Transverse colon (tissue), 4 donors: ENCODE results near the gene PIM2. TPM values are rescaled to one million over a fixed set of nuclear protein-coding genes. Genes with fewer than 3 reads are reported as not detected.

Experiments used
- DNase-seq: peaks from one replicate; pipeline ENCODE4 v3.0.0-alpha.2; 2019
- H3K27ac ChIP-seq, 4 donors: fragments of 200-600 bp; sonication (generic); 2 replicates each; pipeline ENCODE4 v1.5.1; 2016 to 2018; ENCODE audit warnings: inconsistent platforms in 4 of 4
- H3K27me3 ChIP-seq: fragments of 200-600 bp; sonication (generic); 2 replicates; pipeline ENCODE4 v1.5.1; 2017; ENCODE audit warnings: inconsistent platforms
- H3K36me3 ChIP-seq, 4 donors: fragments of 200-600 bp; sonication (generic); 2 replicates each; pipeline ENCODE4 v1.5.1; 2017 to 2019; ENCODE audit warnings: inconsistent platforms in 4 of 4
- H3K4me1 ChIP-seq, 4 donors: fragments of 200-600 bp; sonication (generic); 2 replicates each; pipeline ENCODE4 v1.5.1; 2017 to 2020; ENCODE audit warnings: inconsistent platforms in 4 of 4
- H3K4me3 ChIP-seq, 4 donors: fragments of 200-600 bp; sonication (generic); 1 replicate in 1 of 4; 2 replicates in 3 of 4; pipeline versions ENCODE4 v1.5.1 to v1.6.1; 2017 to 2019; ENCODE audit warnings: inconsistent platforms in 4 of 4
- H3K9me3 ChIP-seq, 2 donors: fragments of 200-600 bp; sonication (generic); 2 replicates each; pipeline ENCODE4 v1.5.1; 2017 to 2019; ENCODE audit warnings: inconsistent platforms in 2 of 2
- CTCF ChIP-seq, 5 experiments: fragments of 200-600 bp in 3 of 5; fragments of 450-650 bp in 2 of 5; sonication (generic) in 3 of 5; IDR thresholded peaks; 1 replicate in 2 of 5; 2 replicates in 3 of 5; pipeline ENCODE4 v1.5.1; 2016 to 2017; ENCODE audit warnings: antibody characterized with exemption in 5 of 5, inconsistent platforms in 3 of 5, mild to moderate bottlenecking in 2 of 5, moderate library complexity in 1 of 5
- EP300 ChIP-seq: sonication (generic); formaldehyde crosslinking; IDR thresholded peaks from one replicate; pipeline ENCODE4 v1.6.1; 2017; ENCODE audit warnings: antibody characterized with exemption, low read depth
- POLR2A ChIP-seq: fragments of 450-650 bp; IDR thresholded peaks from one replicate; pipeline ENCODE4 v1.6.1; 2016; ENCODE audit warnings: antibody characterized with exemption, mild to moderate bottlenecking, moderate library complexity
- POLR2AphosphoS5 ChIP-seq, 3 donors: sonication (generic); formaldehyde crosslinking; IDR thresholded peaks; one replicate each; pipeline ENCODE4 v1.6.1; 2016; ENCODE audit warnings: antibody characterized with exemption in 3 of 3
- WGBS, 2 donors: methylation state at CpG; one replicate each; pipeline ENCODE4 v1.1.5; 2018; ENCODE audit warnings: low coverage in 1 of 2; 5-methylcytosine and 5-hydroxymethylcytosine counted together
- in situ Hi-C, 4 donors: fragments of 200-750 bp; cut with MboI; loops; one replicate each; pipeline versions ENCODE4 v1.15.0 to v1.15.1; 2017; ENCODE audit warnings: low sequenced_read_pairs in 3 of 4, low pct_ligation_motif_present in 1 of 4, low pct_unique_long_range_greater_than_20kb in 1 of 4
- intact Hi-C: fragments of 100-400 bp; cut with DNase I; formaldehyde crosslinking; loops from one replicate; pipeline ENCODE4 v1.15.1; 2023; ENCODE audit warnings: low total_unique reads
- total RNA-seq, 4 donors: library from RNA; depleted of rRNA; stranded (reverse); fragments of >200 nt; gene quantifications; one replicate each; pipeline ENCODE4 v1.1.0, GENCODE V29; 2016

PIM2 gene
- total RNA-seq, 4 donors from 2014 or later, result 11.2 to 50.7 (median 20.6) TPM; not detected in 1

- Histone ChIP-seq H3K4me3 (peak overlapping the region; percentile 52 to 73 (median 62)), H3K27ac (peak overlapping the region; percentile 90 to 95 (median 94)), H3K9me3 (no peaks in the 10 kb centered on the region), H3K27me3 (no peaks in the 10 kb centered on the region), H3K4me1 (peaks cover 0 to 47% (median 15%) of the 10 kb centered on the region in 4 donors), H3K36me3 (no peaks in the 10 kb centered on the region)
- 59% methylated on average over 32 of the region's 61 CpGs; no CpG with 5 or more reads in 1 of the 2 donors for WGBS, 2 donors
- intact Hi-C loops (no loop called here), in situ Hi-C loops (no loop called here)
- TF ChIP-seq POLR2AphosphoS5 (IDR thresholded peaks at IDR 0.05) (peak in 1 of 3 donors; percentile 4), CTCF (IDR thresholded peaks at IDR 0.05) (no peak)
- peak; percentile 47 for DNase-seq
Measured at GRCh38 chrX:48956728-48957414, 38.0 kb upstream of the PIM2 start.

DNA sequence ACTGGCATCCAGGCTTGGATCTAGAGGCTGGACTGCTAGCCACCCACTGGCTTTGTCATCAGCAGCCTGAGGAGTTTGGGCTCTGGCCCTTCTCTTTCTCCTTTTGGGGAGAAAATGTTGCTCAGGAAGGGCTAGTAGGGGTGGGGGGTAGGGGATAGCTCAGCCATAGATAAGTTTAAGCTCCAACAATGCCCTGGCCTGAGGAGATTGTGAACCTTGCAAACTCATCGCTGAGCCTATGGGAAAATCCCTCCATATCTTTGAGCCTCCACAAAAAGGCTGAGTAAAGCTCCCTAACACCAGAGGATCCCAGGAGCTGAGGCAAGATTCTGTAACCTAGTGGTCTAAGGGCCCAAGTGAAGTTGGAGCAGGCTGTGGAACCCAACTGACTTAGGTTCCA is 29.8 kb upstream of the PIM2 start:
- H3K27me3 ChIP-seq, result no peaks in the 10 kb centered on the region
- H3K4me3 ChIP-seq, result no peak overlapping the region
- peaks cover 0 to 18% (median 1%) of the 10 kb centered on the region in 4 donors for H3K4me1 ChIP-seq
- 67% methylated on average over 1 of the region's 1 CpG; no CpG with 5 or more reads in 1 of the 2 donors for WGBS, 2 donors
- H3K27ac ChIP-seq, result no peak overlapping the region
- in situ Hi-C loops (no loop called here), intact Hi-C loops (no loop called here)
- H3K36me3 ChIP-seq, result no peaks in the 10 kb centered on the region
- no peaks in the 10 kb centered on the region for H3K9me3 ChIP-seq
- DNase-seq, result no peak
- TF ChIP-seq POLR2AphosphoS5 (IDR thresholded peaks at IDR 0.05) (no peak), EP300 (no peak), POLR2A (no peak), CTCF (IDR thresholded peaks at IDR 0.05) (no peak)

DNA sequence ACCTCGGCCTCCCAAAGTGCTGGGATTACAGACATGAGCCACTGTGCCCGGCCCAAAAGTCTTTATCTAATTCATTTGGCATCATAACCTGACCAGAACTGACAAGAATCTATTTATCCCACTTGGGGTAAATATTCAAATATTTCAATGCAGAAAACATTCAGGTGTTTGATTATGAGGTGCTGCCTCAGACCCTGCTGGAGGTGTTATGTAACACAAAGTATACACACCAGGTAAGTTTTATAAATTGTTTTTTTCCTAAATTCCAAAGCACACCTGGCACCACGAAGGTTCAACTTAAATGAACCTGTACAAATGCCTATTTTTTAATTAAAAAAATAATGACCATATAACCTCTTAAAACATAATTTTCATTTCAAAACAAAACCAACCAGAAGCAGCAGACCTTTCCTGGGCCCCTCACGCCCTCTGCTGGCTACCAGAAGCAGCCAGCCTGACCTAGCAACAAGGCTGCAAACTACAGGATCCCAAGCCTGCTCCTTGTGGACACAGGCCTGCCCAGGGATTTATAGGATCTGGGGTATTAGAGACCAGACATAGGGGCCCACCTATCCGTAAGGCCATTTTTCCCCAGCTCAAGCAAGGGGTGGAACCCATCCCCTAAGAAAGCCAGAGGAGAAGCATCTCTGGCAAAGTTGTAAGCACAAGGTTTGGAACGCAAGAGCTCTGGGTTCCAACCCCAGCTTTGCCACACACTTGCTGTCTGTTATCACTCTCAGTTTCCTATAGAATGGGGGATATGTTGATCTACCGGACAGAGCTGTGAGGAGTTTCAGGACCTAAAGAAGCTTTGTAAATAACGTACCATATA is 26.9 kb upstream of the PIM2 start:
- TF ChIP-seq POLR2AphosphoS5 (IDR thresholded peaks at IDR 0.05) (no peak), CTCF (IDR thresholded peaks at IDR 0.05) (peak; percentile 44 to 68 (median 59)), EP300 (no peak)
- in situ Hi-C loops (no loop called here), intact Hi-C loops (no loop called here)
- Histone ChIP-seq H3K4me3 (no peak overlapping the region), H3K4me1 (peaks cover 0 to 7% (median 0%) of the 10 kb centered on the region in 4 donors), H3K27ac (peak overlapping the region in 1 of 4 donors; percentile 9), H3K36me3 (no peaks in the 10 kb centered on the region), H3K9me3 (no peaks in the 10 kb centered on the region), H3K27me3 (no peaks in the 10 kb centered on the region)
- WGBS, 2 donors, result 0 to 61% methylated on average over 1 to 8 of the region's 8 CpGs
- DNase-seq, result peak; percentile 64

- intact Hi-C loops, result no loop called here
- no peak for DNase-seq
- Histone ChIP-seq H3K4me3 (no peak overlapping the region), H3K36me3 (no peaks in the 10 kb centered on the region), H3K27me3 (no peaks in the 10 kb centered on the region), H3K9me3 (no peaks in the 10 kb centered on the region), H3K4me1 (peaks cover 0 to 18% (median 0%) of the 10 kb centered on the region in 4 donors), H3K27ac (no peak overlapping the region)
- TF ChIP-seq POLR2A (no peak), CTCF (IDR thresholded peaks at IDR 0.05) (no peak), POLR2AphosphoS5 (IDR thresholded peaks at IDR 0.05) (no peak), EP300 (no peak)
- in situ Hi-C loops, result no loop called here
- 91% methylated on average over 2 of the region's 2 CpGs; no CpG with 5 or more reads in 1 of the 2 donors for WGBS, 2 donors
Measured at GRCh38 chrX:48942895-48943294, 24.1 kb upstream of the PIM2 start.
